Nephron (organoid): ENCODE data around the gene TMEM87B.

Experiments
- H3K27ac Mint-ChIP-seq, 3 experiments: 2 replicates each; pipeline ENCODE4 v1.8.0; 2020; ENCODE audit warnings: mixed read lengths in 3 of 3, mild to moderate bottlenecking in 2 of 3, moderate library complexity in 1 of 3
- H3K27me3 Mint-ChIP-seq: 2 replicates; pipeline ENCODE4 v1.8.0; 2021; ENCODE audit warnings: low read depth, mild to moderate bottlenecking, moderate library complexity, mixed read lengths
- H3K36me3 Mint-ChIP-seq: 2 replicates; pipeline ENCODE4 v1.8.0; 2020; ENCODE audit warnings: low read depth, mixed read lengths
- H3K4me1 Mint-ChIP-seq: 2 replicates; pipeline ENCODE4 v1.8.0; 2020; ENCODE audit warnings: mixed read lengths
- H3K4me3 Mint-ChIP-seq, 3 experiments: 2 replicates each; pipeline ENCODE4 v1.8.0; 2020; ENCODE audit warnings: mild to moderate bottlenecking in 3 of 3, mixed read lengths in 3 of 3, moderate library complexity in 2 of 3
- H3K9me3 Mint-ChIP-seq: 2 replicates; pipeline ENCODE4 v1.8.0; 2020; ENCODE audit warnings: mixed read lengths
- CTCF ChIP-seq, 3 experiments: fragments of 200-600 bp; sonication (generic); IDR thresholded peaks; one replicate each; pipeline ENCODE4 v1.5.0; 2021; ENCODE audit warnings: antibody characterized with exemption in 3 of 3; ENCODE audit not compliant: unreplicated experiment in 3 of 3

Gene TMEM87B

GRCh38 chr2:112151701-112152440, 96.8 kb downstream of the TMEM87B start:
- no peak for TF ChIP-seq CTCF (IDR thresholded peaks at IDR 0.05; ENCODE audit: unreplicated experiment in 3 of 3)
- Mint-ChIP-seq H3K36me3 (no peaks in the 10 kb centered on the region), H3K27ac (no peak overlapping the region), H3K4me3 (no peak overlapping the region), H3K27me3 (peaks cover 5% of the 10 kb centered on the region), H3K4me1 (peaks cover 35% of the 10 kb centered on the region), H3K9me3 (no peaks in the 10 kb centered on the region)

- H3K4me3 Mint-ChIP-seq = no peak overlapping the region
- H3K27me3 Mint-ChIP-seq = peaks cover 5% of the 10 kb centered on the region
- TF ChIP-seq CTCF (IDR thresholded peaks at IDR 0.05; ENCODE audit: unreplicated experiment in 3 of 3) = no peak
- H3K4me1 Mint-ChIP-seq = peaks cover 27% of the 10 kb centered on the region
- H3K27ac Mint-ChIP-seq = no peak overlapping the region
- H3K36me3 Mint-ChIP-seq = no peaks in the 10 kb centered on the region
- H3K9me3 Mint-ChIP-seq = no peaks in the 10 kb centered on the region
Observed at GRCh38 chr2:112152476-112153178, 97.6 kb downstream of the TMEM87B start.

- Mint-ChIP-seq H3K4me3 (no peak overlapping the region), H3K27me3 (peaks cover 5% of the 10 kb centered on the region), H3K27ac (no peak overlapping the region), H3K4me1 (peaks cover 22% of the 10 kb centered on the region), H3K36me3 (no peaks in the 10 kb centered on the region), H3K9me3 (no peaks in the 10 kb centered on the region)
- TF ChIP-seq CTCF (IDR thresholded peaks at IDR 0.05; ENCODE audit: unreplicated experiment in 3 of 3) = no peak
Observed at GRCh38 chr2:112153179-112153490, 98.1 kb downstream of the TMEM87B start.

GRCh38 chr2:112153501-112153900, 98.4 kb downstream of the TMEM87B start:
- Mint-ChIP-seq H3K27ac (no peak overlapping the region), H3K4me1 (peaks cover 19% of the 10 kb centered on the region), H3K36me3 (no peaks in the 10 kb centered on the region), H3K27me3 (peaks cover 4% of the 10 kb centered on the region), H3K4me3 (no peak overlapping the region), H3K9me3 (no peaks in the 10 kb centered on the region)
- no peak for TF ChIP-seq CTCF (IDR thresholded peaks at IDR 0.05; ENCODE audit: unreplicated experiment in 3 of 3)

- Mint-ChIP-seq H3K27ac (no peak overlapping the region), H3K9me3 (no peaks in the 10 kb centered on the region), H3K36me3 (peaks cover 4% of the 10 kb centered on the region), H3K4me1 (peaks cover 16% of the 10 kb centered on the region), H3K27me3 (no peaks in the 10 kb centered on the region), H3K4me3 (no peak overlapping the region)
- TF ChIP-seq CTCF (IDR thresholded peaks at IDR 0.05; ENCODE audit: unreplicated experiment in 3 of 3) = no peak
Observed at GRCh38 chr2:112154246-112155117, 99.4 kb downstream of the TMEM87B start.
